Hippocampal formation (tissue), 2 donors: ENCODE measurements around the gene SLC26A4.

Experiments used
- DNase-seq, 2 donors: peaks; one replicate each; lab custom pipeline; 2025; lab: John Stamatoyannopoulos, UW

SLC26A4 gene

GRCh38 chr7:107661081-107661864, 645 bp downstream of the SLC26A4 start:
- no peak for DNase-seq

DNA sequence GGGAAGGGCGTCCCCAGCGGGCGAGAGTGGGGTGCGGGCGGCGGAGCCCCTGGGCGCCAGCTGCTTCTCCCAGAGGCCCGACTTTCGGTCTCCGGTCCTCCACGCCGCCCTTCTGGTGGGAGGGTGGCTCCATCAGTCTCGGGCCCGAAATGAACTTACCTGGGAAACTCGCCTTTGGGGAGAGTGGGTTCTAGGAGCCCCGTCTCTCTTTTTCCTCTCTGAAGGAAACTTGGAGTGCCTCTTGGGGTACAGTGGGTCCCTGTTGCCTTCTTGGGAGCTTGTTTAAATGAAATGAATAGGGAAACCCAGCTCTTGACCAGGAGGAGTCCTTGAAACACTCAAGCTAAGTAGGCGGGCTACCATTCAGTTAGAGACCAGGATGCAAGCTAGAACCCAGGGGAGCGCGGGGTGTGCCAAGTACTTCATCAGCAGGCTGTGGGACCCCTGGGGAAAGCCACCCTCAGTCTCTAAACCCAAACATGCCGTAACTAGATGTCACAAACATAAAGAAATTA, 1.3 kb downstream of the SLC26A4 start:
- no peak for DNase-seq

- DNase-seq = no peak
Measured at GRCh38 chr7:107663196-107663595, 2.6 kb downstream of the SLC26A4 start.

GRCh38 chr7:107666790-107667189, 6.2 kb downstream of the SLC26A4 start:
- no peak for DNase-seq

DNA sequence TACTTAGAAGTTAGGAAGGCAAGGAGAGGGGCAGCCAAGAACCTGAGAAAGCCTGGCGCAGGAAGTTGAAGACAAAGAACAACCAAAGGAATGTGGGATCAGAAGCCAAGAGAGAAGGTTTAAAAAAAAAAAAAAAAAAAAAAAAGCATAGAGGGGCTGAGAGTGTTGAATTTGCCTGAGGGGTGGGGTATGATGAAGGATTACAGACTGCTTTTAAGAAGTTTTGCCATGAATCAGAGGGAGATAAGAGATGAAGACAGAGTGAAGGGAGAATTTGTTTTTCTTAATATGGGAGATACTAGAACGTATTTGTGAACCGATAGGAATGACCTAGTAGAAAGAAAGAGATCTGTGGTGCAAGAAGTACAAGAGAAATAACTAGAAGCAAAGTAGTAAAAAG, 6.7 kb downstream of the SLC26A4 start:
- no peak for DNase-seq

DNA sequence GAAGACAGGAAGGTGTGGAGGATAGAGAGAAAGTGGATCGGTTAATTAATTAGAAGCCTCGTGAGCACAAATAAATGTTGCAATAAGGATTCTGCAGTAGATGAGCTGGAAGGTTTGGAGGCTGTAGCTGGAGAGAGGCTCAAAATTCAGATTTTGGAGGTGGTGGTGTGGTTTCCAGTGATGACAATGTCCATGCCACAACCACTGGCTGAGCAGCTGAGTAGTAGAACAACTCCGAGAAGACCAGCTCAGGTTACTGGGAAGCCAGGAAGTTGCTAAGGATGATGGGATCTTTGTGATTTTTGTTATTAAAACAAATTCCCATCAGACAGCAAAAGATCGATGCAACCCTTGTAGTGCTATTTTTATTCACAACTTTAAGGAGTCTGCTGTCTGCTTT, 7.7 kb downstream of the SLC26A4 start:
- DNase-seq = no peak

DNA sequence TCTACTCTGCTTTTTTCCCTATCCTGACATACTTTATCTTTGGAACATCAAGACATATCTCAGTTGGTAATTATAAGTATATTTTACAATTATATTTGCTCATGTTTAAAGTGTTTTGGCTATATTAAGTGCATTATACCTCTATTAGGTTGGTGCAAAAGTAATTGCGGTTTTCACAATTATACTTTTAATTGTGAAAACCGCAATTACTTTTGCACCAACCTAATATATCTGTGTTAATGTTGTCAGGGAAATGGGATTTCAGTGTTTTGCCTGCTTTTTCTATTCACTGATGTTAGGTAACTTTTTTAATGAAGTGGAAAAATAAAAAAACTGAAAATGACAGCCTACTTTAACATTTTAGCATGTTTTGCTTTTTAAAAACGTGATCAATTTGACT, 11.6 kb downstream of the SLC26A4 start:
- no peak for DNase-seq

DNA sequence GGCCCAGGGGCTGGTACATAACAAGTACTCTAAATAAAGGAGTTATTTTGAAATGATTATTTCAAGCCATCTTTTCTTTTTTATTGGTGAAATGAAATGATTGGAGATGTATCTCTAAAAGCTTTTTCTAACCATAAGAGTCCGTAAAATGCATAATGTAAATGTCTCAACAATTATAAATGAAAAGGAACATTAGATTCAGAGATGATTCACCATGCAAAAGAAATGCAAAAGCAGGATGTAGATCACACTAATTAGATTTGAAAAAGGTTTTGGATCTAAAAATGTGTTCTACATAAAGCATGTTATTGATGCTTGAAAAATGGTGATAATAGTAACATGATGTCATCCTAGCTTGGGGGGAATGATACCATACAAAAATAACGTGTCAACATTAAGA, 15.6 kb downstream of the SLC26A4 start:
- DNase-seq = no peak

DNA sequence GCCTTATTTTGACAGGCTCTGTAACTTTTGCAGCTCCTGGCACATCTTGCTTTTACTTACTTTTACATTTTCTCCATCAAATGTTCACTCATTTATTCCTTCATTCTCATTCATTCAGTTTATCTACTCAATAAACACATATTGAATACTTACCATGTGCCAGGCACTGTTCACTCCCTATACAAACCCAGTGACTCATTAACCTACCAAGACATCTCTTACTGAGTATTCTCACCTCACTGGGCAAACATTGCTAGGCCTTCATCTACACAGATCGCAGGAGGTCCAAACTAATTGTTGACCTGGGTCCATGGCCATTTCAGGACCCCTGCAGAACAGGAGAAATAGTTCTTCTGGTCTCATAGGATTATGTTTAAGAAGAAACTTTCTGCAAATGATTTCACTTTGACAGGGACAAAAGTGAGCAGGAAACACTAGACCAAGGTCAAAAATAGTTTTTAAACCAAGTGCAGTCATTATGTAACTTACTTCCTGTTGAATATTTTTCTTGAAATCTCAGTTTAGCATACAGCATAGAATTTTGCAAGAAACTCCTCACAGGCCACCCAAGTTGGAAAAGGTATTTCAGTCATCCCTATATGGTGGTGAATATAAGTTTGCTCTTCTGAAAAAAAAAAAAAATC, 17.6 kb downstream of the SLC26A4 start:
- no peak for DNase-seq

- no peak for DNase-seq
Measured at GRCh38 chr7:107680478-107680877, 19.9 kb downstream of the SLC26A4 start.

- no peak for DNase-seq
Measured at GRCh38 chr7:107682886-107683285, 22.3 kb downstream of the SLC26A4 start.

DNA sequence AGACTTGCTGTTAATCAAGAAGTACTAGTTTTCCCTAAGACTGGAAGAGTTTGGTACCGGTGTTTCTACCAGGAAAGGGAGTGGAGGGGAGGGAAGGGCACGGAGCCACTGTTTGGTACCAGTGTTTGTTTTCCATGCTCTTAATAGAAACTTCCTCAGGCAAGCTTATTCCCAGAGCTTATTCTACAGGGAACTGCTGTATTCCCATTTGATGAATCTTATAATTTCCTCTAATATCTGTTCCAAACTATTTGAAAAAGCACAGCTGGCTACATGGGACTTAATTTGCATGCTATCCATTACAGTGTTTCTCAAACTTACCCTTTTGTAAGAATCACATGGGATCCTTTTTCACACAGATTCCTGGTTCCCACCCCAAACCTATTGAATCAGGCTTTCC, 23.7 kb downstream of the SLC26A4 start:
- DNase-seq = no peak

- no peak for DNase-seq
Measured at GRCh38 chr7:107684947-107685463, 24.4 kb downstream of the SLC26A4 start.

DNA sequence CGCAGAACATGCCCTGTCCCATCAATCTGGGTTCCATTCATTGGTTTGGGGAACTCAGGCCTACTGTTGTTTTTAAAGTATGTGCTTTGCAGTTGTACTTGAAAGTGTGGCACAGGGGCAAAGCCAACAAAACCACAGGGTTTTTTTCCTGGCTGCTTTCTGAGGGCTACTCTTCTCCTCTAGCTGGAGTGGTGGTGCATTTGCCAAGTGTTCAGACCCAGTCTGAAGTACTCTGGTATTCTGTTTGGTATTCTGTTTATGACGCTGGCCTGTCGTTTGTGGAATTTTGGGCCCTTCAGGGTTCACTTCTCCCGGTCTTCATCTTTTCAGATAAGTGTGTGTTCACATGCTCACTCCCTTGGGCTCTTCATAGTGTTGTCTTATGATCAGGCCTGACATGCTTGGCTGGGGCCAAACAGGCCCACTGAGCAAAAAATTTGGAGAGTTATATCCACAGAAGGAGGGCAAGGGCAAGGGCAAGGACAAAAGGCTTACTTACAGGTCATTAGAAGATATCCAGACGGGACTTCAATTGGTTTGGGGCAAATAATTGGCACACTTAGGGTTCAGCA, 26.3 kb downstream of the SLC26A4 start:
- no peak for DNase-seq

DNA sequence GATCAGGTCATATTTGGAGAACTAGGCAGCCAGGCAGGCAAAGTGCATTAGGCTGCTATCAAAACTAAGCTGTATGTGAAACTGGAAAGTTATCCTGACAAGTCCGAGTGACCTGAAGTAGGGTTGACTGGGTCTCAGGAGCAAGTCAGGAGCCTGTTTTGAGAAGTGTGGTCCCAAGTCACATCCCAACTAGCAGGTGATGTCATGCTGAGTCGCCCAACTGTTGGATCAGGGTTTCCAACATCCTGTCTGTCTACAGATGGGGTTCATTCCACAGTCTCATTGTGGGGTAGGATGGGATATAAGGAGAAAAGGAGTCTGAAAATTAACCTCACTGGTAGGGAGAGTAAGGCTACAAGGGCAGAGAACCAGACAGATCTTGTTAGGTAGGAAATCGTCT, 27.0 kb downstream of the SLC26A4 start:
- DNase-seq = no peak

GRCh38 chr7:107689553-107689952, 28.9 kb downstream of the SLC26A4 start:
- no peak for DNase-seq

- no peak for DNase-seq
Measured at GRCh38 chr7:107690084-107690483, 29.5 kb downstream of the SLC26A4 start.

DNA sequence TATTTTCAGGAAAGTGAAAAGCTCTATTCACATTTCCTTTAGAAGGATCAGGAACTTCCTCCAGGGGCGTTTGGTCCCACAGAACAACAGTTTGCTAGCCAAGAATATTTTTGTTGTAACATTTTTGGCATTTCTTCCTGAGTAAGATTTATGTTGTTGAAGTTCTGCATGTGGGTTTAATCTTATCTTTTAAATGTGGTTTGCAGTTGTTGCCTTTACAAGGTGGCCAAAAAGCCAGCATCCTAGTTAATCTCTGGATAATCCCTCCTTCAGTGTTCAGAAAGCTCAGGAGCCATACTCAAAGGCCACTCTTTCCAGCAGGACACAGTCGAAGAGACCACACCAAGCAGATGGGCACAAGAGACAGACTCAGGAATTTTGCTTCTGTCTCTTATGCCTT, 30.0 kb downstream of the SLC26A4 start:
- no peak for DNase-seq

- no peak for DNase-seq
Measured at GRCh38 chr7:107691716-107692115, 31.1 kb downstream of the SLC26A4 start.

- no peak for DNase-seq
Measured at GRCh38 chr7:107692501-107692900, 31.9 kb downstream of the SLC26A4 start.

- DNase-seq = no peak
Measured at GRCh38 chr7:107693396-107693795, 32.8 kb downstream of the SLC26A4 start.

GRCh38 chr7:107694386-107694785, 33.8 kb downstream of the SLC26A4 start:
- DNase-seq = peak in 1 of 2 donors; percentile 36
